ENCODE measurements around the gene VAMP4. TPM values are rescaled to one million over a fixed set of nuclear protein-coding genes. Genes with fewer than 3 reads are reported as not detected.

Gene VAMP4
- total and polyA plus RNA-seq, 7 donors = 5.7 to 16.9 (median 13.0) TPM

GRCh38 chr1:171716616-171717015, 25.2 kb downstream of the VAMP4 start:
- Histone ChIP-seq H3K9me3 (no peaks in the 10 kb centered on the region), H3K4me1 (peaks cover 0 to 27% (median 16%) of the 10 kb centered on the region in 4 donors), H3K27me3 (no peaks in the 10 kb centered on the region), H3K4me3 (no peak overlapping the region), H3K27ac (peak overlapping the region in 3 of 4 donors; percentile 2 to 61 (median 59)), H3K36me3 (peaks cover 0 to 4% (median 0%) of the 10 kb centered on the region in 4 donors)
- DNase-seq = no peak
- TF ChIP-seq EP300 (IDR thresholded peaks at IDR 0.05) (no peak), CTCF (IDR thresholded peaks at IDR 0.05) (no peak), POLR2A (IDR thresholded peaks at IDR 0.05) (no peak), POLR2AphosphoS5 (IDR thresholded peaks at IDR 0.05) (no peak)
- intact Hi-C loops (cut with DNase I) = no loop called here
- WGBS, 2 donors = 82 to 83% methylated on average over 3 of the region's 3 CpGs

DNA sequence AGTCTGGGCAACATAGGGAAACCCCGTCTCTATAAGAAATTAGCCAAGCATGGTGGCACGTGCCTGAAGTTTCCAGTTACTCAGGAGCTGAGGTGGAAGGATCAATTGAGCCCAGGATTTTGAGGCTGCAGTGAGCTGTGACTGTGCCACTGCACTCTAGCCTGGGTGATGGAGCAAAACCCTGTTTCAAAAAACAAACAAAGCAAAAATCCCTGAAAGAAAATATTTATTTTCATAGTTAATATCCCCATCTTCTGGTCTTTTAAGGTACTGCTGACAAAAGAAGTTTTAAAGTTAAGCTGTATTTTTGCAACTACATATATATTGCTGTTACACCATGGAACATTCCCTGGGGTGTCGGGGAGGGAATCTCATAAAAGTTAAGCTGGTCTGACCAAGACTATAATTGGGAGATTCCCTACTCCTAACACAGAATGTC, 26.0 kb downstream of the VAMP4 start:
- no peaks in the 10 kb centered on the region for H3K9me3 ChIP-seq
- peaks cover 0 to 27% (median 16%) of the 10 kb centered on the region in 4 donors for H3K4me1 ChIP-seq
- H3K27ac ChIP-seq = peak overlapping the region in 3 of 4 donors; percentile 2 to 61 (median 59)
- intact Hi-C loops (cut with DNase I) = loop anchor here (1.0 kb wide), 1 partner anchor 71 kb away; no protein-coding TSS in a partner anchor
- DNase-seq = no peak
- WGBS, 2 donors = 79 to 84% methylated on average over 3 of the region's 3 CpGs
- peaks cover 0 to 4% (median 0%) of the 10 kb centered on the region in 4 donors for H3K36me3 ChIP-seq
- TF ChIP-seq POLR2A (IDR thresholded peaks at IDR 0.05) (no peak), CTCF (IDR thresholded peaks at IDR 0.05) (peak; percentile 6 to 59 (median 48))
- no peak overlapping the region for H3K4me3 ChIP-seq
- no peaks in the 10 kb centered on the region for H3K27me3 ChIP-seq

- 96 to 98% methylated on average over 1 of the region's 1 CpG for WGBS, 2 donors
- intact Hi-C loops (cut with DNase I) = no loop called here
- no peak overlapping the region for H3K4me3 ChIP-seq
- peaks cover 0 to 33% (median 0%) of the 10 kb centered on the region in 4 donors for H3K36me3 ChIP-seq
- H3K4me1 ChIP-seq = peaks cover 0 to 22% (median 15%) of the 10 kb centered on the region in 4 donors
- no peaks in the 10 kb centered on the region for H3K9me3 ChIP-seq
- H3K27ac ChIP-seq = no peak overlapping the region
- TF ChIP-seq POLR2A (IDR thresholded peaks at IDR 0.05) = no peak
- no peak for TF ChIP-seq CTCF (IDR thresholded peaks at IDR 0.05)
- no peak for TF ChIP-seq EP300 (IDR thresholded peaks at IDR 0.05)
- TF ChIP-seq POLR2AphosphoS5 (IDR thresholded peaks at IDR 0.05) = no peak
- DNase-seq = no peak
- H3K27me3 ChIP-seq = no peaks in the 10 kb centered on the region
Observed at GRCh38 chr1:171712341-171712740, 29.5 kb downstream of the VAMP4 start.

DNA sequence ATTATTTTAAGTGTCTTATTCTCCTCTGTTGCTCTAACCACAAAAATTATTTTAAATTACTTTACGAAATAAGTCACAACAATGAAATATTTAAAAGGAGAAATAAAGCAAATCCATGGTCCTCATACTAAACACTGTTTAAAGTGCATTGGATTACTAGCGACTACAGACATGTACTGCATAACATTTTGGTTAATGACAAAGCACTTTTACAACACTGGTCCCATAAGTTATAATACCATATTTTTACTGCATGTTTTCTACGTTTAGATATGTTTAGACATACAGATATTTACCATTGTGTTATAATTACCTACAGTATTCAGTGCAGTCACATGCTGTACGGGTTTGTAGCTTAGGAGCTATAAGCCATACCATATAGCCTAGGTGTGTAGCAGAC, 30.2 kb downstream of the VAMP4 start:
- peaks cover 0 to 16% (median 11%) of the 10 kb centered on the region in 4 donors for H3K4me1 ChIP-seq
- no peak for DNase-seq
- intact Hi-C loops (cut with DNase I) = no loop called here
- 82 to 92% methylated on average over 4 of the region's 4 CpGs for WGBS, 2 donors
- no peaks in the 10 kb centered on the region for H3K27me3 ChIP-seq
- no peaks in the 10 kb centered on the region for H3K9me3 ChIP-seq
- no peak for TF ChIP-seq CTCF (IDR thresholded peaks at IDR 0.05)
- TF ChIP-seq POLR2A (IDR thresholded peaks at IDR 0.05) = no peak
- no peak for TF ChIP-seq POLR2AphosphoS5 (IDR thresholded peaks at IDR 0.05)
- TF ChIP-seq EP300 (IDR thresholded peaks at IDR 0.05) = no peak
- H3K27ac ChIP-seq = no peak overlapping the region
- peaks cover 0 to 38% (median 0%) of the 10 kb centered on the region in 4 donors for H3K36me3 ChIP-seq
- no peak overlapping the region for H3K4me3 ChIP-seq

GRCh38 chr1:171707583-171707982, 34.3 kb downstream of the VAMP4 start:
- TF ChIP-seq EP300 (IDR thresholded peaks at IDR 0.05) (no peak), POLR2AphosphoS5 (IDR thresholded peaks at IDR 0.05) (no peak), POLR2A (IDR thresholded peaks at IDR 0.05) (no peak), CTCF (IDR thresholded peaks at IDR 0.05) (no peak)
- WGBS, 2 donors = 91 to 95% methylated on average over 3 of the region's 3 CpGs

More at GRCh38 chr1:171707583-171707982, 34.3 kb downstream of the VAMP4 start:
- Histone ChIP-seq H3K36me3 (peaks cover 0 to 41% (median 0%) of the 10 kb centered on the region in 4 donors), H3K4me3 (no peak overlapping the region), H3K4me1 (peaks cover 0 to 13% (median 4%) of the 10 kb centered on the region in 4 donors), H3K27ac (no peak overlapping the region), H3K9me3 (no peaks in the 10 kb centered on the region), H3K27me3 (no peaks in the 10 kb centered on the region)
- intact Hi-C loops (cut with DNase I) = no loop called here
- no peak for DNase-seq
